ENCODE data around the gene MFAP2.
"Not testable (repeated sequence)": the region's sequence is repeated elsewhere in the genome, so short reads cannot be mapped to it uniquely, and the experiment has no call there.

The MFAP2 gene

DNA sequence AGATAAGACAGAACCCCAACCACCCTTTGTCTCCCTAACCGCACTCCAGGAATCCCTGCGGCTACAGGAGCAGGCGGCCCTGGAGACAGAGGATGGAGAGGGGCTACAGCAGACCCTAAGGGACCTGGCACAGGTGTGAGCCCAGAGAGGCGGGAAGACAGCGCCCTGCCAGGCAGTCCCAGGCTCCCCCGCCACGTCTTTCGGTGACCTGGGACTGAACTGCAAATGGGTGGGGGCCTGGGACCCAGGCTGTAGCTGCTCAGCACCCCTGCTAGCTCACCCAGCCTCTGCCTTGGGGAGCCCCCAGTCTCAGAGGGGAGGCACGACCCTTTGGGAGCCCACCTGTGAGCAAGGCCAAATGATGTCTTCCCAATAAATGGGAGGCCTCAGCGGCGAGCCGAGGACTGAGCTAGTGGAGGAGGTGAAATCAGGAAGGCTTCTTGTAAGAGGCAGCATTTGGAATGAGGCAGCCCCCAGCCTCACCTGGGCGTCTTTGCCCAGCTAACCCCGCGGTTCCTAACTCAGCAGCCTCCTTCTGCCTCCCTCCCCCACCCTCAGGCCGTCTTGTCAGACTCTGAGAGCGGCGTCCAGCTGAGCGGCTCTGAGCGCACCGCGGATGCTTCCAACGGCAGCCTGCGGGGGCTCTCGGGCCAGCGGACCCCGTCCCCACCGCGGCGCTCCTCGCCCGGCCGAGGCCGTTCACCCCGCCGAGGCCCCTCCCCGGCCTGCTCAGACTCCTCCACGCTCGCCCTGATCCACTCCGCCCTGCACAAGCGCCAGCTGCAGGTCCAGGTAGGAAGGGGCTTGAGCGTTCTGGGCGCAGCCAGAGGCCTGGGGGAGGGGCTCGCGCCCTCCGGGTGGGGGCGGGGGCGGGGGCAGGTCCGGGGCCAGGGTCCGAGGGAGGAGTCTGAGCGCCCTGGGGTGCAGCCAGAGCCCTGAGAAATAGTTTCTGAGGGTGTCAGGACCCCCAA, 41.8 kb downstream of the MFAP2 start:
- in situ Hi-C loops (cut with HindIII; ENCODE audit: low sequenced_read_pairs), result no loop called here
- H3K4me3 ChIP-seq (ENCODE audit: low read depth, low read length), result no peak overlapping the region
- TF ChIP-seq, protein P1, sequence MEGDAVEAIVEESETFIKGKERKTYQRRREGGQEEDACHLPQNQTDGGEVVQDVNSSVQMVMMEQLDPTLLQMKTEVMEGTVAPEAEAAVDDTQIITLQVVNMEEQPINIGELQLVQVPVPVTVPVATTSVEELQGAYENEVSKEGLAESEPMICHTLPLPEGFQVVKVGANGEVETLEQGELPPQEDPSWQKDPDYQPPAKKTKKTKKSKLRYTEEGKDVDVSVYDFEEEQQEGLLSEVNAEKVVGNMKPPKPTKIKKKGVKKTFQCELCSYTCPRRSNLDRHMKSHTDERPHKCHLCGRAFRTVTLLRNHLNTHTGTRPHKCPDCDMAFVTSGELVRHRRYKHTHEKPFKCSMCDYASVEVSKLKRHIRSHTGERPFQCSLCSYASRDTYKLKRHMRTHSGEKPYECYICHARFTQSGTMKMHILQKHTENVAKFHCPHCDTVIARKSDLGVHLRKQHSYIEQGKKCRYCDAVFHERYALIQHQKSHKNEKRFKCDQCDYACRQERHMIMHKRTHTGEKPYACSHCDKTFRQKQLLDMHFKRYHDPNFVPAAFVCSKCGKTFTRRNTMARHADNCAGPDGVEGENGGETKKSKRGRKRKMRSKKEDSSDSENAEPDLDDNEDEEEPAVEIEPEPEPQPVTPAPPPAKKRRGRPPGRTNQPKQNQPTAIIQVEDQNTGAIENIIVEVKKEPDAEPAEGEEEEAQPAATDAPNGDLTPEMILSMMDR (IDR thresholded peaks at IDR 0.05; ENCODE audit: low read depth, low read length, missing control alignments), result no peak
- no peak for DNase-seq (ENCODE audit: low read depth)

DNA sequence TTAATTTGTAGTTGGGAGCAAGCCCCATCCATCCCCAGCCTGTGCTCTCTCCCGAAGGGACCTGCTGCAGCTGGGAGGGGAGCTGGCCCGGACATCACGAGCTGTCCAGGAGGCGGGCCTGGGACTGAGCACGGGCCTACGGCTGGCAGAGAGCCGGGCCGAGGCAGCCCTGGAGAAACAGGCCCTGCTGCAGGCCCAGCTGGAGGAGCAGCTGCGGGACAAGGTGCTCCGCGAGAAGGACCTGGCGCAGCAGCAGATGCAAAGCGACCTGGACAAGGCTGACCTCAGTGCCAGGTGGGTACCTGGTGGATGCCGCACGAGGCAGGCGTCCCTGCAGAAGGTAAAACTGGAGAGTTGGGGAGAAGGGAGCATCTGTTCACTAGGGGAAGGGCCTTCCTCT, 43.8 kb downstream of the MFAP2 start:
- DNase-seq (ENCODE audit: low read depth); H3K4me3 ChIP-seq (ENCODE audit: low read depth, low read length); in situ Hi-C loops (cut with HindIII; ENCODE audit: low sequenced_read_pairs): not testable (repeated sequence)

DNA sequence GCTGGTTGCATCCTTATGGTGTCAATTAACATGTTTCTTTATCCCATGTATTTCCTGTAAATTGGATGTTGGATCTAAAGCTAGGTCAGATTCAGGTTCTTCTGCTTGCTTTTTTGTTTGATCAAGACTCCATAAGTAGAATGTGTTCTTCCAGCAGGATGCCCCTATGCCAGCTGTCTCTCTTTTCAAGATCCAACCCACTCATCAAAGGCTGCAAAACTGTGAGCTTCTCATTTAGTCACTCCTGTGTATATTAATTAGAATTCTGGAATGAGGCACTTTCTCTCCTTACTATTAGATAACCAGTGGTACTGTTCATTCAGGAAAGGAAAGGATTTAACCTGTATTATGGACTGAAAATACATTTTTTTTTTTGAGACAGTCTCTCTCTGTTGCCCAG, 46.5 kb downstream of the MFAP2 start:
- H3K4me3 ChIP-seq (ENCODE audit: low read depth, low read length); DNase-seq (ENCODE audit: low read depth); in situ Hi-C loops (cut with HindIII; ENCODE audit: low sequenced_read_pairs): not testable (repeated sequence)

DNA sequence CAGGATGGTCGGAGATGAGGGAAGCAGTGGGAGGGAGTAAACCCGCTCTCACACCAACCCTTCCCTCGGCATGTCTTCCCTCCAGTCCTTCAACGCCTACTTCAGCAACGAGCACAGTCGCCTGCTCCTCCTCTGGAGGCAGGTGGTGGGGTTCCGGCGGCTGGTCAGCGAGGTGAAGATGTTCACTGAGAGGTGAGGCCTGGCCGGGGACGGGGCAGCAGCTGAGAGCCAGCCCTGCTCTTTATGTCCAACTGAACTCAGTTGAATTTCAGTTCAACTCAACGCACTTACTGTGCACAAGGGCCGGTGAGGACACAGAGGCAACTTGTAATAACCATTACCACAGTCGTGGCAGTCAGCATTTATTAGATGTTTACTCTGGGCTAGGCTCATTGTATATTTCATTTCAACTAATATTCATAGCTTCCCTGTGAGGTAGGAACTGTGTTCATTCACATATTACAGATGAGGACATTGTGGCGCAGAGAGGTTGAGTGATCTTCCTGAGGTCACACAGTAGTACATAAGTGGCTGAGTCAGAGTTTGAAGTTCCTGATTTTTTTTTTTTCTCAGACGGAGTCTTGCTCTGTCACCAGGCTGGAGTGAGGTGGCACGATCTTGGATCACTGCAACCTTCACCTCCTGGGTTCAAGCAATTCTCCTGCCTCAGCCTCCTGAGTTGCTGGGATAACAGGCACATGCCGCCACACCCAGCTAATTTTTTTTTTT, 49.0 kb downstream of the MFAP2 start:
- H3K4me3 ChIP-seq (ENCODE audit: low read depth, low read length); in situ Hi-C loops (cut with HindIII; ENCODE audit: low sequenced_read_pairs); DNase-seq (ENCODE audit: low read depth): not testable (repeated sequence)

DNA sequence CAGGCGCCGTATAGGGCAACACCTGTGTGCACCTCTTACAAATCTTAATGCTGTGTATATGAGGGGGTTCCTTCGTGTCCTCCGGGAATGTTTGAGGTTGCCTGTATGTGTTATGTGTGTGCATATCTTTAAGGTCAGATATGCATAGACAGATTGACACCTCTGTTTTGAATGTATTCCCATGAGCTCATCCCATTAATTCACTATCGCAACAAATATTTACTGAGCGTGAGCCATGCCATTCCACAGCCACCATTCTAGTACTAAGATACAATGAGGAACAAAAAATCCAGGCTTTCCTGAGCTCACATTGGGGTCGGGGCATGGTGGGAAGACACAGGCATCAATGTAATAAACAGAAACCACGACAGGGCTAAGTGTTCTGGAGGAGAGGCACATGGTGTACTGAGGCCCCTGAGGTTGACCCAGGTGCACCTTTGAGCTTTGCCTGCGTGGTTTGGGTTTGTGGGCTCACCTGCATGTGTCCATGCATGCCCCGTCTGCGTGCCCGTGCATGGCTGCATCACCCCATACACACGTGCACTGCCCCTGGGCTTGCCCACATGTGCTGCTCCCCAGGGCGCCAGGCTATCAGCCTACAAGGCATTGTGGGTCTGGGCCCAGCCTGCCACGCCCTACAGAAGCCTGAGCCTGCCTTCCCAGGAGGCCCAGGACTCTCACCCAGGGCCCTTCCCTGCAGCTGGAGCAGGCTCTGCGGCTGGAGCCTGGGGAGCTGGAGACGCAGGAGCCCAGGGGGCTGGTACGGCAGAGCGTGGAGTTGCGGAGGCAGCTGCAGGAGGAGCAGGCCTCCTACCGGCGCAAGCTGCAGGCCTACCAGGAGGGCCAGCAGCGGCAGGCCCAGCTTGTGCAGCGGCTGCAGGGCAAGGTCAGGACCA, 51.0 kb downstream of the MFAP2 start:
- DNase-seq (ENCODE audit: low read depth); H3K4me3 ChIP-seq (ENCODE audit: low read depth, low read length); in situ Hi-C loops (cut with HindIII; ENCODE audit: low sequenced_read_pairs): not testable (repeated sequence)

DNA sequence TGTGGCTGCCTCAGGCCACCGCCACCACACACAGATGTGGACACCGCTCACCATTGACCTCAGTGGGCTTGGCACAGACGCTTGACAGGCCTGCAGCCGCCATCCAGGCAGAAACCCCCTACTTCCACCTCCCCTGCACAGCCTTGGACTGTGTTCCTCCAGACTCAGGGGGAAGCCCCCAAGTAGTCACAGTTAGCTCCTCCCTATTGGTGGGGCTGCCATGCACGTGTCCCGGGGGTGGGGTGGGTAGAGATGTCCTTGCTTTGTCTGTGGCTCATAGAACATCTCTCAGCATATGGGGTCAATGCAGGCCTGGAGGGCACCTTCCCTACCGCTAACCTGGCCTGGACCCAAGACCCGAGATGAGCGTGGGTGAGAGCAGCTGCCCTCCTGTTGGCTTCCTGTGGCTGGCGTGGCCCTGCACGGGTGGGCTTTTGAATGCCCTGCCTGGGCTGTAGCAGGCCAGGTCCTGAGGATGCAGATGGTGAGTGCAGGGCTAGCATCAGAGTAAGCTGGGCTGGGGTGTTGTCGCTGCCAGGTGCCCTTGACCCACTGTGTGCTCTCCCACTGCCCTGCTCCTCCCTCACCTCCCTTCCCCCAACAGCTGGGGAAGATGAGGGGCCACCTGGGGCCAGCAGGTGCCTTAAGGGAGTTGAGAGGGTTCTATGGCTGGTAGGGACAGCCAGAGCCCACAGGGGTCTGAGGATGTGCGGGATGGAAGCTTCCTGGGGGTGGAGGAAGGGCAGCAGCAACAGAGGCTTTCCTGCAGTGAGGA, 52.5 kb downstream of the MFAP2 start:
- in situ Hi-C loops (cut with HindIII; ENCODE audit: low sequenced_read_pairs), result no loop called here
- TF ChIP-seq, protein P1 (IDR thresholded peaks at IDR 0.05; ENCODE audit: low read depth, low read length, missing control alignments), result no peak
- H3K4me3 ChIP-seq (ENCODE audit: low read depth, low read length), result no peak overlapping the region
- DNase-seq (ENCODE audit: low read depth), result no peak

DNA sequence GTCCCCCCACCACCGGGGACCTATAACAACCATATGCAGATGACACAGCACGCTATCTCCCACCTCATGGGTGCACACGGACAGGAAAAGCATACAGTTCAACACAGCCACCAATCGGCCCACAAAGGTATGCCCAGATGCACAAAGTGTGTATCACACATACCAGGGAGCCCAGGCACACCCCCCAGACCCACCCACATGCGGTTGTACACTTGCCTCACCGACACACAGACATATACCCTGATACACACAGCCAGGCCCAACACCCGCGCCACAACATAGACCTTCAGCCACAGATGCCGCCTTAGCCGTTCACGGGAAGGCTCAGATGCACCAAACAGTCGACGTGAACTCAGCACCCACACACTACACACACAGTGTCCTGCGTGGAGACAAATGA, 53.2 kb downstream of the MFAP2 start:
- DNase-seq (ENCODE audit: low read depth), result no peak
- in situ Hi-C loops (cut with HindIII; ENCODE audit: low sequenced_read_pairs), result no loop called here
- TF ChIP-seq, protein P1 (IDR thresholded peaks at IDR 0.05; ENCODE audit: low read depth, low read length, missing control alignments), result no peak
- no peak overlapping the region for H3K4me3 ChIP-seq (ENCODE audit: low read depth, low read length)
